Measurements from ENCODE around the gene SLC7A8.

The SLC7A8 gene

GRCh38 chr14:23093991-23094665 lies 89.3 kb downstream of the SLC7A8 start:
- no peak for DNase-seq

DNA sequence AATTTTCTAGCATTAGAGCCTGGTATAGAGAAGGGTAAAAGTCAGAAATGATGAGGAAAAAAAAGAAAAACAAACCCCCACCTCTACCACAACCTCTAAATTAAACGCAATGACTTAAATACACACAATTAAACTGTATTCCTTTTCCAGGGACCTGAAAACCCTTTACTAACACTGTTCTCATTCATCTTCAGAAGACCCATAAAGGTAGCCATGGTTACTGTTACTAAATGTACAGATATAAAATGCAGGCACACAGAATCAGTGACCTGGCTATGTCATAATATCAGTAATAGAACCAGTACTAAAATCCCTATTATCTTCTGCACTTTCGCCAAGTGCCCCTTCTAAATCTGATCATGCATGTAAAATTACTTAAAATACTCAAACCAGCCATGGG lies 89.9 kb downstream of the SLC7A8 start:
- DNase-seq: no peak

DNA sequence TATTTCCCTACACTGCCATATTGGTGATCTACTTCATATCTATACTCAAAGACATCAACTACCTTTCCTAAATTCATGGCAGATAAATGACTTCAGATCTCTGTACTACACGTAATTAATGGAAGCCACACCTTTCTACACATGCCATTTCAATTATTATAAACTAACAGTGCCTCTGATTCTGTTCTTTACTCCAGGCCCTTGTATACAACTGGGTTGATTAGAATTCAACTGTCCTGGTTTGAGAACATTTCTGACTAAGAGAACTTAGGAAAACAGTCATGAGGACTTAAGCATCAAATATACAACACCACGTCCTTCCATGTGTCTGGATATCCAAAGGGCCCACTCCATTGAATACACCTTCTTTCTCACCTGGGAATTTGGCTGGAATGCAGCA lies 90.4 kb downstream of the SLC7A8 start:
- no peak for DNase-seq

- no peak for DNase-seq
These were observed 91.9 kb downstream of the SLC7A8 start for GRCh38 chr14:23091294-23092225.

DNA sequence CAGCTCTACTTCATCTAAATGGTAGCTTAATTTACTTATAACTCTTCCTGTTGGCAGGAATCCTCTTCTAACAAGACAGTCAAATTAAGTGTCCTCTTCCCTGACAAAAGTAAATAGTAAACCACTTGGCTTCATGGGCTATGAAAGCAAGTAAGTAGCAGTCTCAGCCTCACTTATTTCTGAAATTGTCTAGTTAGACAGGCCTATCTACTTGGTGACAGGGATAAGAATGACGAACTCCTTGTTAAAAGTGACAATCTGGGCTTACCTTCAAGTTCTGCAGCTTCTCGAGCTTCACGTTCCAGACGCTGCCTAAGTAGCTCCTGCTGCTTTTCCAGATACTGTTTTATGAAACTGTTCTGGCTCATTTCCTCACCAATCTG lies 93.2 kb downstream of the SLC7A8 start:
- no peak for DNase-seq

- no peak for DNase-seq
These were observed 93.8 kb downstream of the SLC7A8 start for GRCh38 chr14:23089498-23090253.

DNA sequence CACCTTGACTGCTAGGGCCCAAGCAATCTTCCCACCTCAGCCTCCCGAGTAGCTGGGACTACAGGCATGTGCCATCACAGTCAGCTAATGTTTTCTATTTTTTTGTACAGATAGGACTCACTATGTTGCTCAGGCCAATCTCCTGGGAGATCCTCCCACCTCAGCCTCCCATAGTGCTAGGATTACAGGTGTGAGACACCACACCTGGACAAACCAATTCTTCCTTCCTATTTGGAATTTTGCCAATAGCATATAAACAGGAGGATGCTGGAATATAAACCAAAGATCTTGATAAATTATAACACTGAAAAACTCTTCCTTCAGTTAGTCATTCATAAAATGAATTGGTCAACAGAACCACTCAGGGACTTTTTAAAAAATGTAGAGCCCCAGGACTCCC lies 96.9 kb downstream of the SLC7A8 start:
- no peak for DNase-seq

GRCh38 chr14:23085458-23085857 lies 98.0 kb downstream of the SLC7A8 start:
- DNase-seq: no peak

GRCh38 chr14:23080474-23080873 lies 103.0 kb downstream of the SLC7A8 start:
- no peak for DNase-seq

DNA sequence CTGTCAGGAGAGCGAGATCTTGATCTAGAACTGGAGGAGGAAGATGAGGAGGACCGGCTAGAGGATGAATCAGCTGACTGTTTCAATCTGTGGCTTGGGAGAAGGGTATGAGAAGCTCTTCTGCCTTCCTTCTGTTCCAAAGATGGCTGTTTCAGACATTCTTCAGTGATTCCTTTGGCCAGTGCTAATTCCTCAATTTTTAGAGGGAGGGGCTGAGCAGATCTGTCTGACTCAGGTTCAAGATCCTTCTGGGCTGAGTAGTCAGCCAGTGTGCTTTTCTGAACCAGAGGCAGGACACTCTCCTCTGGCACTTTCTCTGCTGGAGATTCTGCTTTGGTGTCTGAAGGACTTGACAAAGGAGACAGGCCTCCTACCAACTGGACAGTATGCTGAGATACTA lies 103.7 kb downstream of the SLC7A8 start:
- DNase-seq: no peak

DNA sequence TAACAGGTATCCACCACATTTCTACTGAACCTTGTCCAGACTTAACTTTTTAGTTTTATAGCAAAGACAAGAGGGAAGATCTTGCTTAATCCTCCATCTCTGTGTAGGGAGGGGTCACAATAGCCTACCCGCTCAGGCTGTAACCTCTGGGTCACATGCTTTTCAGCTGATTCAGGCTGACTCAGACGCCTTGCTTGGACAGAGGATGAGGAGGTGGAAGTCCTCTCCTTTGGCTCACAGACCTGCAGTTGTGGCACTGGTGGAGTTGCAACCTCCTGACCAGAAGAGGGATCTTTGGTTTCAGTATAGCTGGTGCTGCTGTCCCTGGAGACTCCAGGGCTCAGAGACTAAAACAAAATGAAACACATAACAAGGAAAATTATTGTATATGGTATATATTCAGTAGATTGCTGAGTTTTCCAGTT lies 104.8 kb downstream of the SLC7A8 start:
- no peak for DNase-seq

DNA sequence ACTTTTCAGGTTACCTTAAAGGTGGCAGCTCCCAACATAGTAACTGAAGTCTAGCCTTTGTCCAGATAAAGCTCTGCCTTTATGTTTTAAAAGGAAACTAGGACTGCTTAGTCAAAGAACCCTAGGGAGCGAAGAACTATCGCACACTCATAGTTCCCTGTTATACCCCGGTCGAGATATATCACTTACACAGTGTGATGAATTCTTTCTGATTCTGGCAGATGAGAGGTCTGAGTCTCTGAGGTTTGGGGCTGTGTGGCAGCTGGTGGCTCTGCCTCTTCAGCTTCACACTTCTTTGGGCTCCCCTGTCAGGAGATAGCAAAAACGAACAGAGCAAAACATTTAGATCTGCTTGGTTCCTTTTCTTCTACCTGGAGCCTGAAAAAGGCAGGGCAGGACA lies 105.5 kb downstream of the SLC7A8 start:
- DNase-seq: no peak

DNA sequence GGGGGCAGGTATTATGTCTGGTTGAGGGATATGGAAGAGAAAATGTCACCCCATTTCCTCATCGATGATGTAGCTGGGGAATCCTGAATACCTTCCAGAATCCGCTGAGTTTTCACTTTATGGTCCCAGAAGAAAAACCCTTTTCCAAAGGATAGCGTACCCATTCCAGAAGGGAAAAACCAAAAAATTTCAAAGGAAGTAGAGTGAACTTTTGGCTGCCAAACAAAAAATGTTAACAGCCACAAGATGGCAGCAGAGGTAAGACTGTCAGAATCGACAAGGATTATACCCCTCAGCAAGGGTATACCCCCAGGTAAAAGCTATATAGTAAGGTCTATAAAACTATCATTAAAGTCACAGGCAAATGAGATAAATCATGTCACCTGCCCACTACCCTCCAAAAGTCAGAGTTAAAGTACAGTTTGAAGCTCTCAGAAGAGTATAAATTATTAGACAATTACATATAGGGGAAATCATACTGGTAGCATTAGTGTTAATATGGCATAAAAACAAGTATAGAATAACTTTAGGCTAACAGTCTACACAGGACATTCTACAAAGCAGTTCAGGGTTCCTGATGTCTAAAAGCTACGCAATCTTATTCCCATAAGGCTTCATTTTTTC lies 106.6 kb downstream of the SLC7A8 start:
- no peak for DNase-seq
